HG03196 (cell line): Measurements from ENCODE around the gene DIP2B.

Experiments
- ATAC-seq: cut with Tn5 transposase; IDR thresholded peaks from one replicate; pipeline ENCODE4 v1.9.1; 2021; ENCODE audit not compliant: unreplicated experiment

Gene DIP2B

GRCh38 chr12:50718760-50719159 lies 214.0 kb downstream of the DIP2B start:
- no peak for ATAC-seq

GRCh38 chr12:50720085-50720484 lies 215.3 kb downstream of the DIP2B start:
- ATAC-seq: no peak

GRCh38 chr12:50720501-50720900 lies 215.7 kb downstream of the DIP2B start:
- ATAC-seq: no peak

GRCh38 chr12:50723865-50724264 lies 219.1 kb downstream of the DIP2B start:
- ATAC-seq: no peak

- no peak for ATAC-seq
Observed at GRCh38 chr12:50725011-50725942, 220.5 kb downstream of the DIP2B start.

- ATAC-seq: no peak
Observed at GRCh38 chr12:50727466-50727865, 222.7 kb downstream of the DIP2B start.

GRCh38 chr12:50728417-50728816 lies 223.6 kb downstream of the DIP2B start:
- ATAC-seq: no peak

- ATAC-seq: no peak
Observed at GRCh38 chr12:50728841-50729240, 224.1 kb downstream of the DIP2B start.

- no peak for ATAC-seq
Observed at GRCh38 chr12:50732591-50732990, 227.8 kb downstream of the DIP2B start.

- ATAC-seq: no peak
Observed at GRCh38 chr12:50733706-50734105, 228.9 kb downstream of the DIP2B start.

GRCh38 chr12:50734409-50735263 lies 229.9 kb downstream of the DIP2B start:
- no peak for ATAC-seq

GRCh38 chr12:50739611-50740010 lies 234.8 kb downstream of the DIP2B start:
- ATAC-seq: no peak

GRCh38 chr12:50740307-50740706 lies 235.5 kb downstream of the DIP2B start:
- no peak for ATAC-seq

- ATAC-seq: no peak
Observed at GRCh38 chr12:50742776-50743175, 238.0 kb downstream of the DIP2B start.

GRCh38 chr12:50745861-50746260 lies 241.1 kb downstream of the DIP2B start:
- ATAC-seq: no peak

- ATAC-seq: no peak
Observed at GRCh38 chr12:50746431-50746830, 241.6 kb downstream of the DIP2B start.

- ATAC-seq: no peak
Observed at GRCh38 chr12:50747817-50748216, 243.0 kb downstream of the DIP2B start.

GRCh38 chr12:50749459-50749882 lies 244.7 kb downstream of the DIP2B start:
- no peak for ATAC-seq

- no peak for ATAC-seq
Observed at GRCh38 chr12:50750366-50750765, 245.6 kb downstream of the DIP2B start.

GRCh38 chr12:50751948-50752721 lies 247.3 kb downstream of the DIP2B start:
- ATAC-seq: no peak

GRCh38 chr12:50753232-50753769 lies 248.5 kb downstream of the DIP2B start:
- no peak for ATAC-seq
